ENCODE measurements around the gene ZDHHC14. TPM values are rescaled to one million over a fixed set of nuclear protein-coding genes. Genes with fewer than 3 reads are reported as not detected.

The ZDHHC14 gene
- total RNA-seq, 4 donors from 2014 or later, result 7.1 to 11.4 (median 9.8) TPM

DNA sequence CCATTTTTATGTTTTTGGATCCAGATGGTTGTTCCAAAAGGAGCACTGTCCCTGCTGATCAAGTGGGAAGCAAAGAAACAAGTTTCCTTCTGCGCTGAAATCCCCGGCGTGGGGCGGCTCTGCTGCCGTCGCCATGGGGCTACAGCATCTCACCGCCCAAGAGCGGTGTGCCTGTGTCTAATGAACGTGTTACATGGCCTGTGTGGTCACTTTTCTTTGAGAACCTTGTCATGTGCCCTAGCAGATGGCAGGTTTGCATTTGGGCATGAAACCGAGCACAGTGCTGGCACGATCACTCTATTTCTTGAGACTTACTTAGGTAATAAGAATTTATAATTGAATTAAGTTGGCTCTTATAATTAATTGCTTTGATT lies 51.9 kb downstream of the ZDHHC14 start:
- WGBS, result 95% methylated on average over 11 of the region's 11 CpGs
- DNase-seq (ENCODE audit: extremely low spot score), result no peak
- H3K27ac ChIP-seq (replicated peaks in 1 of 4), result no peak overlapping the region

DNA sequence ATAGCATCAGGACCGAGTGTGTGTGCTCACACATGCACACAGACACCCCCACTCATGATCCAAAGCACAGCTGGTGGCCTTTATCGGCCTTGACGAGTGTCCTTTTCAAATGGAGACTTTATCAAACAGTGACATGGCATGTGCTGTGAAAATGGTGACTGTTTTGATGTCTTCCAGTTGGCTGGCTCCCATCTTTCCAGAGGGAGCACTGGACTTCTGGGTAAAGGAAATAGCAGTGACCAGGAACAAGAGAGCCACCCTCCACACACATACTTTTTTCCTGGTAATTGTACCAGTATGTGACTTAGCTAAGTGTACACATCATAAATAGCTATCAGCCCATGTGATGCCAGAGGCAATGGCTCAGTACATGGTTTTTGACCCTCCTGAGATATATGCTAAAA lies 52.7 kb downstream of the ZDHHC14 start:
- no peak for DNase-seq (ENCODE audit: extremely low spot score)
- H3K27ac ChIP-seq (replicated peaks in 1 of 4), result no peak overlapping the region
- H3K4me1 ChIP-seq, result peaks cover 6 to 19% (median 13%) of the 10 kb centered on the region in 4 donors
- intact Hi-C loops (cut with DNase I), result no loop called here
- TF ChIP-seq EP300 (IDR thresholded peaks at IDR 0.05) (no peak), POLR2AphosphoS5 (IDR thresholded peaks at IDR 0.05) (no peak), POLR2A (IDR thresholded peaks at IDR 0.05; ENCODE audit: low read depth) (no peak)
- TF ChIP-seq, protein P1, sequence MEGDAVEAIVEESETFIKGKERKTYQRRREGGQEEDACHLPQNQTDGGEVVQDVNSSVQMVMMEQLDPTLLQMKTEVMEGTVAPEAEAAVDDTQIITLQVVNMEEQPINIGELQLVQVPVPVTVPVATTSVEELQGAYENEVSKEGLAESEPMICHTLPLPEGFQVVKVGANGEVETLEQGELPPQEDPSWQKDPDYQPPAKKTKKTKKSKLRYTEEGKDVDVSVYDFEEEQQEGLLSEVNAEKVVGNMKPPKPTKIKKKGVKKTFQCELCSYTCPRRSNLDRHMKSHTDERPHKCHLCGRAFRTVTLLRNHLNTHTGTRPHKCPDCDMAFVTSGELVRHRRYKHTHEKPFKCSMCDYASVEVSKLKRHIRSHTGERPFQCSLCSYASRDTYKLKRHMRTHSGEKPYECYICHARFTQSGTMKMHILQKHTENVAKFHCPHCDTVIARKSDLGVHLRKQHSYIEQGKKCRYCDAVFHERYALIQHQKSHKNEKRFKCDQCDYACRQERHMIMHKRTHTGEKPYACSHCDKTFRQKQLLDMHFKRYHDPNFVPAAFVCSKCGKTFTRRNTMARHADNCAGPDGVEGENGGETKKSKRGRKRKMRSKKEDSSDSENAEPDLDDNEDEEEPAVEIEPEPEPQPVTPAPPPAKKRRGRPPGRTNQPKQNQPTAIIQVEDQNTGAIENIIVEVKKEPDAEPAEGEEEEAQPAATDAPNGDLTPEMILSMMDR (IDR thresholded peaks at IDR 0.05), result no peak
- no peaks in the 10 kb centered on the region for H3K27me3 ChIP-seq
- no peak overlapping the region for H3K4me3 ChIP-seq
- 88% methylated on average over 3 of the region's 3 CpGs for WGBS
- H3K36me3 ChIP-seq, result no peaks in the 10 kb centered on the region
- no peaks in the 10 kb centered on the region for H3K9me3 ChIP-seq

More for the DNA sequence above, 51.9 kb downstream of the ZDHHC14 start:
- Histone ChIP-seq H3K4me1 (peaks cover 0 to 12% (median 8%) of the 10 kb centered on the region in 4 donors), H3K9me3 (no peaks in the 10 kb centered on the region), H3K4me3 (no peak overlapping the region), H3K27me3 (no peaks in the 10 kb centered on the region), H3K36me3 (no peaks in the 10 kb centered on the region)
- TF ChIP-seq, protein P1 (IDR thresholded peaks at IDR 0.05), result no peak
- TF ChIP-seq POLR2AphosphoS5 (IDR thresholded peaks at IDR 0.05) (no peak), EP300 (IDR thresholded peaks at IDR 0.05) (no peak), POLR2A (IDR thresholded peaks at IDR 0.05; ENCODE audit: low read depth) (no peak)
- intact Hi-C loops (cut with DNase I), result no loop called here

DNA sequence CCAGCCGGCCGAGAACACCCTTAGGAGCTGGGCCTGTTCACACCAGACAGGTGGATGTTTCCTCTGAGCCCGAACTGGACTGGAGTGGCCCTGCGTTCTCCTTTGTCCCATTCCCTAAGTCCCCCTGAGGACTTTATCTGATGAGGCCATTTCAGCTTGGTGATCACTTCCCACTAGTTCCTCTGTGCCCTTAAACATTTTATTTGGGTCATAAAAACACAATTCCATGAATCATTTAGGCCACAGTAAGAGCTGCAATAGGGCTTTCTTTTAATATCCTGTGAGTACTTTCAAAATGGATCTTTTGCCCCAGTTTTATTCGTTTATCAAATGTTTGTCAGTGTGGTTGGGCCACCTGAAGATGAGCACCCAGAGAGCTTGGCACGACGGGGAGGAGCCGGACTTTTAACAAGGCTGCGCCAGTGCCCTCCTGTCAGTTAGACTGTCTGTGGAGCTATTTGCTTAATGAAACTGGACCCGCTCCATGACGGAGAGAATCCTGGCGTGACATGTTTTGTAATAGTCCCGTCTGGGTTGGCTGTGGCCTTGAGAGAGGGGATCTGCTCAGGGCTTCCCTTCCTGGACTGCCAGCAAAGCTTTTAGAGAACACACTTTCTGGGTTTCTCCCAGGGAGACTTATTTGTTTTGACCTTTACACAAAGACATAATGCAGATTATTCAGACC lies 53.5 kb downstream of the ZDHHC14 start:
- Histone ChIP-seq H3K27me3 (no peaks in the 10 kb centered on the region), H3K4me1 (peaks cover 6 to 26% (median 19%) of the 10 kb centered on the region in 4 donors), H3K36me3 (no peaks in the 10 kb centered on the region), H3K4me3 (no peak overlapping the region), H3K27ac (replicated peaks in 1 of 4) (no peak overlapping the region), H3K9me3 (no peaks in the 10 kb centered on the region)
- intact Hi-C loops (cut with DNase I), result no loop called here
- no peak for DNase-seq (ENCODE audit: extremely low spot score)
- 86% methylated on average over 10 of the region's 13 CpGs for WGBS
- TF ChIP-seq POLR2A (IDR thresholded peaks at IDR 0.05; ENCODE audit: low read depth), result no peak
- TF ChIP-seq POLR2AphosphoS5 (IDR thresholded peaks at IDR 0.05), result no peak
- TF ChIP-seq, protein P1 (IDR thresholded peaks at IDR 0.05), result no peak

DNA sequence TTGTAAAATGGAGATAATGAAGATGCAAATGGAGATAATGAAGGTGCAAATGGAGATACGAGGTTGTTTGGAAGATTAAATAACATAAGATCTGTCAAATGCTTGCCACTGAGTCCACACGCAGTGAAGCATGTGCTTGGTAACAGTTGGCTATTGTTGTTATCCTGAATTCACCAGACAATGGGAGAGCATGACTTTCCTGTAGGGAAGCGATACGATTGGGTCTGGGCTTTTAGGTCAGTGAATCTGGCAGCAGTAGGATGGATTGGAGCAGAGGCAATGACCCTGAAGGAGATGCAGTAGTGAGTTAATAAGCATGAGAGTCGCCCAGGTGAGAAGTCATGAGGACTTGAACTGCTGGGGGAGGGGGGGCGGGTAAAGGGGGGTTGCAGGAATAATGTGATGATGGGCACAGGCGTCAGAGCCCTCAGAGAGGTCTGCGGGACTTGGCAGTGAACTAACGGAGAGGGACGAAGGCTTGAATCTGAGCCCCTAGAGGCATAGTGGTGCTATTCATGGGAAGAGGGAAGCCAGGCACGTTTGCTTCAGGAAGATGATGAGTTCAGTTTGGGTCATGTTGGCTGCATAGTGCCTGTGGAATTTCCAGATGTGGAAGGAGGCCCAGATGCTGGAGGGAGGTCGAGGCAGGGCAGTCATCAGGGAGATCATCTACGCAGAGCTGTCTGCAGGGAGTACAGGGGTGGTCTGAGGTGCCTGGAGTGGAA lies 55.4 kb downstream of the ZDHHC14 start:
- DNase-seq (ENCODE audit: extremely low spot score), result no peak
- no peak for TF ChIP-seq EP300 (IDR thresholded peaks at IDR 0.05)
- TF ChIP-seq POLR2AphosphoS5 (IDR thresholded peaks at IDR 0.05), result no peak
- TF ChIP-seq, protein P1 (IDR thresholded peaks at IDR 0.05), result no peak
- TF ChIP-seq POLR2A (IDR thresholded peaks at IDR 0.05; ENCODE audit: low read depth), result no peak
- no peaks in the 10 kb centered on the region for H3K36me3 ChIP-seq
- intact Hi-C loops (cut with DNase I), result no loop called here
- 81% methylated on average over 13 of the region's 13 CpGs for WGBS
- no peak overlapping the region for H3K4me3 ChIP-seq
- no peaks in the 10 kb centered on the region for H3K27me3 ChIP-seq
- no peaks in the 10 kb centered on the region for H3K9me3 ChIP-seq
- H3K27ac ChIP-seq (replicated peaks in 1 of 4), result no peak overlapping the region
- H3K4me1 ChIP-seq, result peaks cover 6 to 26% (median 19%) of the 10 kb centered on the region in 4 donors
